ENCODE data around the gene SLC15A3. TPM values are rescaled to one million over a fixed set of nuclear protein-coding genes. Genes with fewer than 3 reads are reported as not detected.

SLC15A3 gene
- total RNA-seq, 1 donor from 2014 or later = 23.1 TPM

DNA sequence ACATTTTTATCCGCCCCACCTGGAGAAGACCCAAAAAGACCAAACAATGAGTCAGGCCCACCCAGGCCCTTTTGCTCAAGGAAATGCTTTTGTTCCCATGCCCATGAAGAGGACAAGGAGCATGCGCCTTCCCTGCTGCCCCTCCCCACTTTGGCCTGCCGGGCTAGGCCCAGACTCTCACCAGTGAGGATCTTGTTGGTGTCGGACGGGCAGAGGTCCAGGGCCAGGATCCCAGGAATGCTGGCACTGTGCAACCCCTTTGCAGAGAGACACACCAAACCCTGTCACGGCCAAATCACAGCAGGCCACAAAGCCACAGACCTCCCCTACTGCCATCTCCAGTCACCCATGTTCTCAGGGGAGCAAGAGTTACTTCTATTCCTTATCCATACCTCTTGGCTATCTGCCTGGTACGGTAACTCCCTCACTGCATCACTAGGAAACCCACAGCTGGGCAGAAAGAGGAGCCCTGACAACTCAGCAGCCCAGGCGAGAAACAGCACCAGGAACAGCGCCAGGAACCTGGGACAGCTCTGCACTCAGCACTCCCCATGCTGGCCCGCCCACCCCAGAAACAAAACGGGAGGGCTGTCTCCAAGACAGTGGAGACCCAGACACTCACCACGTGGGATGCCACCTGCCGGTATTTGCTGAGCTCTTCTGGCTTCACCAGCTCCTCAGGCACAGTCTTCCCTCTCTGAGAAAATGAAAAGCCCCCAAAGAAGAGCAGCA lies 51.1 kb downstream of the SLC15A3 start:
- intact Hi-C loops (cut with DNase I) = loop anchor here (10.0 kb wide), 1 partner anchor 1714 kb away; the partner anchor contains the start of genes EML3 and ROM1
- Histone ChIP-seq H3K27me3 (no peaks in the 10 kb centered on the region), H3K4me3 (no peak overlapping the region), H3K36me3 (peaks cover 5 to 76% of the 10 kb centered on the region in 2 donors), H3K27ac (no peak overlapping the region), H3K4me1 (peaks cover 27% of the 10 kb centered on the region), H3K9me3 (no peaks in the 10 kb centered on the region)
- TF ChIP-seq POLR2A (IDR thresholded peaks at IDR 0.05) (no peak), CTCF (IDR thresholded peaks at IDR 0.05) (no peak), POLR2AphosphoS5 (IDR thresholded peaks at IDR 0.05; ENCODE audit: insufficient read depth in 1 of 2, low read depth in 1 of 2) (no peak)
- no peak for DNase-seq (ENCODE audit: extremely low spot score in 2 of 2)

- intact Hi-C loops (cut with DNase I) = loop anchor here (2.0 to 10.0 kb wide), 2 partner anchors 67 to 1715 kb away; partner anchors contain the start of genes EML3 and ROM1
- Histone ChIP-seq H3K4me3 (no peak overlapping the region), H3K4me1 (peaks cover 18% of the 10 kb centered on the region), H3K9me3 (no peaks in the 10 kb centered on the region), H3K27me3 (no peaks in the 10 kb centered on the region), H3K27ac (no peak overlapping the region), H3K36me3 (peaks cover 5 to 85% of the 10 kb centered on the region in 2 donors)
- TF ChIP-seq POLR2AphosphoS5 (IDR thresholded peaks at IDR 0.05; ENCODE audit: insufficient read depth in 1 of 2, low read depth in 1 of 2) (no peak), POLR2A (IDR thresholded peaks at IDR 0.05) (no peak), CTCF (IDR thresholded peaks at IDR 0.05) (no peak)
- DNase-seq (ENCODE audit: extremely low spot score in 2 of 2) = no peak
These were observed 52.0 kb downstream of the SLC15A3 start for GRCh38 chr11:60899977-60900376.

GRCh38 chr11:60899046-60899936 lies 52.7 kb downstream of the SLC15A3 start:
- Histone ChIP-seq H3K4me3 (no peak overlapping the region), H3K27ac (no peak overlapping the region), H3K4me1 (peaks cover 11% of the 10 kb centered on the region), H3K27me3 (no peaks in the 10 kb centered on the region), H3K36me3 (peaks cover 5 to 91% of the 10 kb centered on the region in 2 donors), H3K9me3 (no peaks in the 10 kb centered on the region)
- DNase-seq (ENCODE audit: extremely low spot score in 2 of 2) = no peak
- intact Hi-C loops (cut with DNase I) = loop anchor here (2.0 kb wide), 1 partner anchor 66 kb away; no protein-coding TSS in a partner anchor
- TF ChIP-seq POLR2A (IDR thresholded peaks at IDR 0.05) (no peak), CTCF (IDR thresholded peaks at IDR 0.05) (peak; percentile 64 to 88 (median 84)), POLR2AphosphoS5 (IDR thresholded peaks at IDR 0.05; ENCODE audit: insufficient read depth in 1 of 2, low read depth in 1 of 2) (no peak)

DNA sequence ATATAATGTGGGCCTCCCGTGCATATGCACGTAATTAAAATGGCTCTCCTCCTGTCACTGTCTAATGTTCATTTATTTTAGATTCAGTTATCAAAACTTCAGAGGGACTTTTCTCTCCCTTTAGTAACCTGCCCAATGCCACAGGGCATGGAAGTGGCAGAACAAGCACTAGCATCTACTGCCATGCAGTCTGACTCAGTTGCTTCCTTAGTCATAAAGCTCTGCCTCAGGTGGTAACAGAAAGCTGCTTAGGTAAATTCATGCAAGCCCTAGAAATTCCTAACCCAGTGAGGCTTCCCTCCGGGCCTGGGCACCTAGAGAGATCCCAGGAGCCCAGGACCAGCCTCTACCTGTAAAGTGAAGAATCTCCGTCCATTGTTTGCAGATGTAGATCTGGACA lies 54.5 kb downstream of the SLC15A3 start:
- H3K36me3 ChIP-seq = peaks cover 5 to 98% of the 10 kb centered on the region in 2 donors
- H3K27me3 ChIP-seq = no peaks in the 10 kb centered on the region
- no peak overlapping the region for H3K27ac ChIP-seq
- TF ChIP-seq CTCF (IDR thresholded peaks at IDR 0.05) (no peak), POLR2A (IDR thresholded peaks at IDR 0.05) (no peak), POLR2AphosphoS5 (IDR thresholded peaks at IDR 0.05; ENCODE audit: insufficient read depth in 1 of 2, low read depth in 1 of 2) (no peak)
- intact Hi-C loops (cut with DNase I) = no loop called here
- DNase-seq (ENCODE audit: extremely low spot score in 2 of 2) = no peak
- no peak overlapping the region for H3K4me3 ChIP-seq
- no peaks in the 10 kb centered on the region for H3K4me1 ChIP-seq
- no peaks in the 10 kb centered on the region for H3K9me3 ChIP-seq
